MM.1S (cell line): ENCODE measurements around the gene NHSL2.

Source experiments
- EZH2phosphoT487 ChIP-seq: fragments of 300-600 bp; sonication (generic); IDR thresholded peaks from 2 replicates; pipeline ENCODE4 v1.6.1; 2018; ENCODE audit warnings: antibody characterized with exemption, low read length
- TF ChIP-seq, protein P1 (sequence below): fragments of 300-600 bp; sonication (generic); IDR thresholded peaks from 2 replicates; pipeline ENCODE4 v1.5.1; 2016; ENCODE audit warnings: antibody characterized with exemption, low read length, mixed read lengths

GRCh38 chrX:72011734-72012133 lies 101.1 kb downstream of the NHSL2 start:
- TF ChIP-seq, protein P1, sequence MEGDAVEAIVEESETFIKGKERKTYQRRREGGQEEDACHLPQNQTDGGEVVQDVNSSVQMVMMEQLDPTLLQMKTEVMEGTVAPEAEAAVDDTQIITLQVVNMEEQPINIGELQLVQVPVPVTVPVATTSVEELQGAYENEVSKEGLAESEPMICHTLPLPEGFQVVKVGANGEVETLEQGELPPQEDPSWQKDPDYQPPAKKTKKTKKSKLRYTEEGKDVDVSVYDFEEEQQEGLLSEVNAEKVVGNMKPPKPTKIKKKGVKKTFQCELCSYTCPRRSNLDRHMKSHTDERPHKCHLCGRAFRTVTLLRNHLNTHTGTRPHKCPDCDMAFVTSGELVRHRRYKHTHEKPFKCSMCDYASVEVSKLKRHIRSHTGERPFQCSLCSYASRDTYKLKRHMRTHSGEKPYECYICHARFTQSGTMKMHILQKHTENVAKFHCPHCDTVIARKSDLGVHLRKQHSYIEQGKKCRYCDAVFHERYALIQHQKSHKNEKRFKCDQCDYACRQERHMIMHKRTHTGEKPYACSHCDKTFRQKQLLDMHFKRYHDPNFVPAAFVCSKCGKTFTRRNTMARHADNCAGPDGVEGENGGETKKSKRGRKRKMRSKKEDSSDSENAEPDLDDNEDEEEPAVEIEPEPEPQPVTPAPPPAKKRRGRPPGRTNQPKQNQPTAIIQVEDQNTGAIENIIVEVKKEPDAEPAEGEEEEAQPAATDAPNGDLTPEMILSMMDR = no peak
- no peak for TF ChIP-seq EZH2phosphoT487
